22Rv1 (cell line): ENCODE measurements around the gene STX18.
"Not testable (repeated sequence)": the region's sequence is repeated elsewhere in the genome, so short reads cannot be mapped to it uniquely, and the experiment has no call there.

Source experiments
- CTCF ChIP-seq: fragments of 450-650 bp; IDR thresholded peaks from 2 replicates; pipeline ENCODE4 v1.5.1; 2017; ENCODE audit warnings: mild to moderate bottlenecking
- ZFX ChIP-seq: fragments of 450-650 bp; IDR thresholded peaks from 2 replicates; pipeline ENCODE4 v1.6.1; 2017; ENCODE audit warnings: antibody characterized with exemption, borderline replicate concordance

GRCh38 chr4:4552042-4552441 is 10.2 kb upstream of the STX18 start:
- not testable (repeated sequence) for TF ChIP-seq CTCF, ZFX
